SK-N-SH (cell line): ENCODE data around the gene KCNE2. TPM values are rescaled to one million over a fixed set of nuclear protein-coding genes. Genes with fewer than 3 reads are reported as not detected.

Experiments
- CTCF ChIA-PET: fragments of 300-600, 350-600 bp; formaldehyde crosslinking; extraction: SDS; loops from one replicate; lab custom pipeline; 2021; lab: Yijun Ruan, JAX
- POLR2A ChIA-PET: fragments of 350-600 bp; sonication (Branson Sonifier 250); formaldehyde crosslinking; extraction: SDS; loops from one replicate; lab custom pipeline; 2020; ENCODE audit warnings: antibody characterized with exemption, inconsistent platforms; lab: Yijun Ruan, JAX
- DNase-seq: peaks from one replicate; pipeline ENCODE4 v3.0.0; 2012
- H2AFZ ChIP-seq: fragments of 200-600 bp; sonication (generic); 2 replicates; pipeline ENCODE4 v1.8.1; 2016; ENCODE audit warnings: antibody characterized with exemption, mild to moderate bottlenecking, low read depth
- H3F3A ChIP-seq: fragments of 200-600 bp; sonication (generic); replicated peaks from 2 replicates; pipeline ENCODE3; 2016; ENCODE audit warnings: antibody characterized with exemption, mild to moderate bottlenecking; ENCODE audit not compliant: insufficient read depth
- H3K27ac ChIP-seq, 2 experiments: fragments of 200-500 bp in 1 of 2; fragments of 200-600 bp in 1 of 2; sonication (Bioruptor generic) in 1 of 2; sonication (generic), shearing (Covaris generic) in 1 of 2; 2 replicates each; pipeline versions ENCODE4 v1.5.1 to v1.6.1; 2014 to 2016; ENCODE audit warnings: low read depth in 2 of 2, inconsistent platforms in 1 of 2, low read length in 1 of 2, mild to moderate bottlenecking in 1 of 2, mixed read lengths in 1 of 2
- H3K27me3 ChIP-seq: fragments of 200-600 bp; sonication (generic), shearing (Covaris generic); 2 replicates; pipeline ENCODE4 v1.6.1; 2016; ENCODE audit warnings: mixed run types; ENCODE audit not compliant: insufficient read depth
- H3K36me3 ChIP-seq, 2 experiments: fragments of 200-500 bp in 1 of 2; fragments of 200-600 bp in 1 of 2; sonication (Bioruptor generic) in 1 of 2; sonication (generic) in 1 of 2; replicated peaks in 1 of 2; 2 replicates each; pipeline versions ENCODE3 to v1.5.1; 2014 to 2016; ENCODE audit warnings: low read length in 1 of 2, mild to moderate bottlenecking in 1 of 2; ENCODE audit not compliant: insufficient read depth in 2 of 2, control insufficient read depth in 1 of 2
- H3K4me1 ChIP-seq, 2 experiments: fragments of 200-500 bp in 1 of 2; fragments of 200-600 bp in 1 of 2; sonication (Bioruptor generic) in 1 of 2; sonication (generic), shearing (Covaris generic) in 1 of 2; 2 replicates each; pipeline versions ENCODE4 v1.5.1 to v1.6.1; 2014 to 2016; ENCODE audit warnings: low read depth in 1 of 2, low read length in 1 of 2, mixed run types in 1 of 2; ENCODE audit not compliant: insufficient read depth in 2 of 2, control insufficient read depth in 1 of 2
- H3K4me2 ChIP-seq: fragments of 200-600 bp; sonication (generic), shearing (Covaris generic); 2 replicates; pipeline ENCODE4 v1.6.1; 2017; ENCODE audit warnings: mixed run types
- H3K4me3 ChIP-seq, 2 experiments: fragments of 200-500 bp in 1 of 2; fragments of 200-600 bp in 1 of 2; sonication (Bioruptor generic) in 1 of 2; sonication (generic), shearing (Covaris generic) in 1 of 2; 2 replicates each; pipeline versions ENCODE4 v1.5.1 to v1.8.1; 2014 to 2016; ENCODE audit warnings: low read depth in 2 of 2, inconsistent platforms in 1 of 2, low read length in 1 of 2, mild to moderate bottlenecking in 1 of 2, mixed read lengths in 1 of 2, moderate library complexity in 1 of 2
- H3K79me2 ChIP-seq: fragments of 200-600 bp; sonication (generic); 2 replicates; pipeline ENCODE4 v1.8.1; 2017; ENCODE audit warnings: mild to moderate bottlenecking; ENCODE audit not compliant: insufficient read depth
- H3K9ac ChIP-seq: fragments of 200-600 bp; sonication (generic); 2 replicates; pipeline ENCODE4 v1.6.1; 2017; ENCODE audit warnings: mixed run types
- H3K9me2 ChIP-seq: fragments of 200-600 bp; sonication (generic); 2 replicates; pipeline ENCODE4 v1.6.1; 2017; ENCODE audit warnings: mixed run types
- H3K9me3 ChIP-seq: fragments of 200-600 bp; sonication (generic); 2 replicates; pipeline ENCODE4 v1.6.1; 2017; ENCODE audit warnings: mixed run types, mild to moderate bottlenecking, moderate library complexity
- H4K20me1 ChIP-seq: fragments of 200-600 bp; sonication (generic); 2 replicates; pipeline ENCODE4 v1.6.1; 2017; ENCODE audit warnings: mild to moderate bottlenecking, mixed run types; ENCODE audit not compliant: insufficient read depth
- CHD2 ChIP-seq: fragments of 150-350 bp; IDR thresholded peaks from 2 replicates; pipeline ENCODE4 v1.6.1; 2018; ENCODE audit warnings: low read length; ENCODE audit not compliant: partially characterized antibody
- ELF1 ChIP-seq: IDR thresholded peaks from 2 replicates; pipeline ENCODE4 v1.4.0; 2012
- EZH2phosphoT487 ChIP-seq: fragments of 200-600 bp; sonication (generic); IDR thresholded peaks from 2 replicates; pipeline ENCODE4 v1.6.1; 2017; ENCODE audit warnings: low read depth, mixed run types, mild to moderate bottlenecking, antibody characterized with exemption, moderate library complexity, borderline replicate concordance
- FOSL2 ChIP-seq: IDR thresholded peaks from 2 replicates; pipeline ENCODE4 v1.4.0; 2012; ENCODE audit warnings: low read depth, mild to moderate bottlenecking, moderate library complexity, borderline replicate concordance
- FOXJ3 ChIP-seq: sonication (generic); formaldehyde crosslinking; IDR thresholded peaks from 2 replicates; pipeline ENCODE4 v1.5.1; 2020; ENCODE audit warnings: mild to moderate bottlenecking, missing genetic modification reagents
- FOXM1 ChIP-seq: IDR thresholded peaks from 2 replicates; pipeline ENCODE4 v1.4.0; 2012; ENCODE audit warnings: low read depth, mild to moderate bottlenecking
- GABPA ChIP-seq: IDR thresholded peaks from 2 replicates; pipeline ENCODE4 v1.4.0; 2012; ENCODE audit warnings: low read depth, mild to moderate bottlenecking
- GATA2 ChIP-seq: sonication (generic); formaldehyde crosslinking; IDR thresholded peaks from 2 replicates; pipeline ENCODE4 v1.5.0; 2020; ENCODE audit warnings: mild to moderate bottlenecking, missing genetic modification reagents
- JUND ChIP-seq: IDR thresholded peaks from 2 replicates; pipeline ENCODE4 v1.4.0; 2012
- MEF2A ChIP-seq: IDR thresholded peaks from 2 replicates; pipeline ENCODE4 v1.4.0; 2012; ENCODE audit warnings: low read depth, borderline replicate concordance
- NFIC ChIP-seq: IDR thresholded peaks from 2 replicates; pipeline ENCODE4 v1.4.0; 2012; ENCODE audit warnings: borderline replicate concordance
- RFX5 ChIP-seq: IDR thresholded peaks from 2 replicates; pipeline ENCODE4 v1.6.1; 2012; ENCODE audit warnings: mild to moderate bottlenecking, improper control_type of control experiment, low read length
- SIN3A ChIP-seq: IDR thresholded peaks from 2 replicates; pipeline ENCODE4 v1.6.1; 2012; ENCODE audit warnings: low read depth, mild to moderate bottlenecking, low read length, moderate library complexity, borderline replicate concordance
- TCF12 ChIP-seq: IDR thresholded peaks from 2 replicates; pipeline ENCODE4 v1.4.0; 2012
- TEAD4 ChIP-seq: IDR thresholded peaks from 2 replicates; pipeline ENCODE4 v1.4.0; 2012; ENCODE audit warnings: mild to moderate bottlenecking, borderline replicate concordance; ENCODE audit not compliant: insufficient read depth
- WGBS: methylation state at CpG from one replicate; pipeline ENCODE4 v1.1.6; 2017; ENCODE audit warnings: low lambda C conversion rate; 5-methylcytosine and 5-hydroxymethylcytosine counted together
- polyA plus RNA-seq, 3 experiments: library from polyadenylated mRNA; depleted of rRNA; stranded (reverse); fragments of >200 nt; gene quantifications; 2 replicates each; pipeline ENCODE4 v1.2.3, GENCODE V29; 2012
- TF ChIP-seq, protein P1 (sequence below): IDR thresholded peaks from 2 replicates; pipeline ENCODE4 v1.4.0; 2012; ENCODE audit warnings: low read depth, borderline replicate concordance
- TF ChIP-seq, protein P2 (sequence below): IDR thresholded peaks from 2 replicates; pipeline ENCODE4; 2012
- TF ChIP-seq, protein P3 (sequence below): fragments of 200-600 bp; sonication (generic); IDR thresholded peaks from 2 replicates; pipeline ENCODE4 v1.6.1; 2017; ENCODE audit warnings: antibody characterized with exemption, mild to moderate bottlenecking, moderate library complexity
- TF ChIP-seq, protein P4 (sequence below): fragments of 150-350 bp; IDR thresholded peaks from 2 replicates; pipeline ENCODE4 v1.6.1; 2017; ENCODE audit warnings: antibody characterized with exemption, low read length, low read depth, borderline replicate concordance
- TF ChIP-seq, protein P5 (sequence below): IDR thresholded peaks from 2 replicates; pipeline ENCODE4 v1.4.0; 2012; ENCODE audit warnings: low read depth

Gene KCNE2
- polyA plus RNA-seq, 1 of the 3 experiments (the other 2 are of a cell fraction) = 0.05 TPM

DNA sequence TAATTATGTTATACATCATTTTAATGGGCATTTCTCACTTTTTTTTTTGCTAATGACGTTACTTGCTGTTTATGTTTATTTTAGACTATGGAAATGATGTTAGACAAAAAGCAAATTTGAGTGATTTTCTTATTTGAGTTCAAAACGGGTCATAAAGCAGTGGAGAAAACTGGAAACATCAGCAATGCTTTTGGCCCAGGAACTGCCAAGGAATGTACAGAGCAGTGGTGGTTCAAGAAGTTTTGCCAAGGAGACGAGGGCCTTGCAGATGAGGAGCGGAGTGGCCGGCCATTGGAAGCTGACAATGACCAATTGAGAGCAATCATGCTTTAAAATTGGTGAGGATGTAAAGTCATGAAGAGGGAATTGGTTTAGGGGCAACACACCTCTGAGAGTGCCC is 32.1 kb upstream of the KCNE2 start:
- POLR2A ChIA-PET = no interaction called here
- H3K4me2 ChIP-seq = no peak overlapping the region
- no peaks in the 10 kb centered on the region for H4K20me1 ChIP-seq
- no peak for DNase-seq
- H3K4me1 ChIP-seq = no peaks in the 10 kb centered on the region; a peak in 1 of 4 replicates
- no peaks in the 10 kb centered on the region for H3K9me3 ChIP-seq
- TF ChIP-seq CHD2 = no peak
- TF ChIP-seq, all 33 proteins: peak for 0
- Histone ChIP-seq H3K9ac (no peak overlapping the region), H3K79me2 (no peaks in the 10 kb centered on the region), H3K9me2 (no peaks in the 10 kb centered on the region), H3K27me3 (no peaks in the 10 kb centered on the region; the same call in 1 of the 2 replicates), H2AFZ (no peak overlapping the region), H3K36me3 (no peaks in the 10 kb centered on the region), H3F3A (no peaks in the 10 kb centered on the region), H3K4me3 (no peak overlapping the region), H3K27ac (no peak overlapping the region)
- 45% methylated on average over 5 of the region's 5 CpGs for WGBS
- CTCF ChIA-PET = no interaction called here

DNA sequence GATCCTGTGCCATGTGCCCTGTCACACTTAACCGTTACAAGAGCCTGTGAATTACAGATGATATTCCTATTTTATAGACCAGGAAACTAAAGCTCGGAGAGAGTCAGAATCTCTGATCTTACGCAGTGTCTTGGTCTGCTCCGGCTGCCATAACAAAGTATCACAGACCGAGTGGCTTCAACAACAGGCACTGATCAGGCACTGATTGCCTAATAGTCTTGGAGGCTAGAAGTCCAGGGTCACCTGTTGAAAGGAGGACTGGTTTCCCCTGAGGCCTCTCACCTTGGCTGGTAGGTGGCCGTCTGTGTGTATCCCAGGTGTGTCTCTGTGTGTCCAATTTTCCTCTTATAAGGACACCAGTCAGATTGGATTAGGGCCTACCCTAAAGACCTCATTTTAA is 31.5 kb upstream of the KCNE2 start:
- Histone ChIP-seq H3F3A (no peaks in the 10 kb centered on the region), H3K27ac (no peak overlapping the region), H3K27me3 (no peaks in the 10 kb centered on the region; the same call in 1 of the 2 replicates), H3K79me2 (no peaks in the 10 kb centered on the region), H4K20me1 (no peaks in the 10 kb centered on the region), H3K36me3 (no peaks in the 10 kb centered on the region), H3K4me2 (no peak overlapping the region), H3K9me3 (no peaks in the 10 kb centered on the region), H2AFZ (no peak overlapping the region), H3K9ac (no peak overlapping the region), H3K4me1 (no peaks in the 10 kb centered on the region; a peak in 1 of 4 replicates), H3K9me2 (no peaks in the 10 kb centered on the region), H3K4me3 (no peak overlapping the region)
- no peak for DNase-seq
- WGBS = 65% methylated on average over 5 of the region's 6 CpGs
- ChIA-PET POLR2A (no interaction called here), CTCF (interaction anchor here (0.9 kb wide), 1 partner anchor 15 kb away, joined by 3 read pairs; no protein-coding TSS in a partner anchor)
- TF ChIP-seq FOSL2 = no peak
- no peak for TF ChIP-seq TEAD4
- TF ChIP-seq ELF1 = no peak
- no peak for TF ChIP-seq NFIC
- TF ChIP-seq, protein P1, sequence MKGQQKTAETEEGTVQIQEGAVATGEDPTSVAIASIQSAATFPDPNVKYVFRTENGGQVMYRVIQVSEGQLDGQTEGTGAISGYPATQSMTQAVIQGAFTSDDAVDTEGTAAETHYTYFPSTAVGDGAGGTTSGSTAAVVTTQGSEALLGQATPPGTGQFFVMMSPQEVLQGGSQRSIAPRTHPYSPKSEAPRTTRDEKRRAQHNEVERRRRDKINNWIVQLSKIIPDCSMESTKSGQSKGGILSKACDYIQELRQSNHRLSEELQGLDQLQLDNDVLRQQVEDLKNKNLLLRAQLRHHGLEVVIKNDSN = no peak
- TF ChIP-seq MEF2A = no peak
- TF ChIP-seq GATA2 (CRISPR knock-in tag) = no peak
- TF ChIP-seq JUND = no peak
- TF ChIP-seq, protein P2, sequence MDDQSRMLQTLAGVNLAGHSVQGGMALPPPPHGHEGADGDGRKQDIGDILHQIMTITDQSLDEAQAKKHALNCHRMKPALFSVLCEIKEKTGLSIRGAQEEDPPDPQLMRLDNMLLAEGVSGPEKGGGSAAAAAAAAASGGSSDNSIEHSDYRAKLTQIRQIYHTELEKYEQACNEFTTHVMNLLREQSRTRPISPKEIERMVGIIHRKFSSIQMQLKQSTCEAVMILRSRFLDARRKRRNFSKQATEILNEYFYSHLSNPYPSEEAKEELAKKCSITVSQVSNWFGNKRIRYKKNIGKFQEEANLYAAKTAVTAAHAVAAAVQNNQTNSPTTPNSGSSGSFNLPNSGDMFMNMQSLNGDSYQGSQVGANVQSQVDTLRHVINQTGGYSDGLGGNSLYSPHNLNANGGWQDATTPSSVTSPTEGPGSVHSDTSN = no peak
- TF ChIP-seq SIN3A = no peak
- TF ChIP-seq CHD2 = no peak
- TF ChIP-seq, protein P3, sequence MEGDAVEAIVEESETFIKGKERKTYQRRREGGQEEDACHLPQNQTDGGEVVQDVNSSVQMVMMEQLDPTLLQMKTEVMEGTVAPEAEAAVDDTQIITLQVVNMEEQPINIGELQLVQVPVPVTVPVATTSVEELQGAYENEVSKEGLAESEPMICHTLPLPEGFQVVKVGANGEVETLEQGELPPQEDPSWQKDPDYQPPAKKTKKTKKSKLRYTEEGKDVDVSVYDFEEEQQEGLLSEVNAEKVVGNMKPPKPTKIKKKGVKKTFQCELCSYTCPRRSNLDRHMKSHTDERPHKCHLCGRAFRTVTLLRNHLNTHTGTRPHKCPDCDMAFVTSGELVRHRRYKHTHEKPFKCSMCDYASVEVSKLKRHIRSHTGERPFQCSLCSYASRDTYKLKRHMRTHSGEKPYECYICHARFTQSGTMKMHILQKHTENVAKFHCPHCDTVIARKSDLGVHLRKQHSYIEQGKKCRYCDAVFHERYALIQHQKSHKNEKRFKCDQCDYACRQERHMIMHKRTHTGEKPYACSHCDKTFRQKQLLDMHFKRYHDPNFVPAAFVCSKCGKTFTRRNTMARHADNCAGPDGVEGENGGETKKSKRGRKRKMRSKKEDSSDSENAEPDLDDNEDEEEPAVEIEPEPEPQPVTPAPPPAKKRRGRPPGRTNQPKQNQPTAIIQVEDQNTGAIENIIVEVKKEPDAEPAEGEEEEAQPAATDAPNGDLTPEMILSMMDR = no peak
- TF ChIP-seq FOXM1 = no peak
- TF ChIP-seq, protein P4, sequence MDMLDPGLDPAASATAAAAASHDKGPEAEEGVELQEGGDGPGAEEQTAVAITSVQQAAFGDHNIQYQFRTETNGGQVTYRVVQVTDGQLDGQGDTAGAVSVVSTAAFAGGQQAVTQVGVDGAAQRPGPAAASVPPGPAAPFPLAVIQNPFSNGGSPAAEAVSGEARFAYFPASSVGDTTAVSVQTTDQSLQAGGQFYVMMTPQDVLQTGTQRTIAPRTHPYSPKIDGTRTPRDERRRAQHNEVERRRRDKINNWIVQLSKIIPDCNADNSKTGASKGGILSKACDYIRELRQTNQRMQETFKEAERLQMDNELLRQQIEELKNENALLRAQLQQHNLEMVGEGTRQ = no peak
- TF ChIP-seq, protein P5, sequence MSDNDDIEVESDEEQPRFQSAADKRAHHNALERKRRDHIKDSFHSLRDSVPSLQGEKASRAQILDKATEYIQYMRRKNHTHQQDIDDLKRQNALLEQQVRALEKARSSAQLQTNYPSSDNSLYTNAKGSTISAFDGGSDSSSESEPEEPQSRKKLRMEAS = no peak
- no peak for TF ChIP-seq FOXJ3 (CRISPR knock-in tag)
- no peak for TF ChIP-seq GABPA
- TF ChIP-seq TCF12 = no peak
- no peak for TF ChIP-seq RFX5
- no peak for TF ChIP-seq EZH2phosphoT487
